HepG2 (cell line): Measurements from ENCODE around the gene CDIP1. TPM values are rescaled to one million over a fixed set of nuclear protein-coding genes. Genes with fewer than 3 reads are reported as not detected.

ENCODE experiments used
- ATAC-seq: fragments of 200-7000 bp; cut with Tn5 transposase; 3 replicates; pipeline ENCODE4 v1.9.1; 2020; ENCODE audit warnings: mild to moderate bottlenecking, moderate library complexity
- BruUV-seq: library from RNA; stranded (reverse); fragments of 400-500 nt; replicated peaks from 2 replicates; lab custom pipeline; 2021; lab: Mats Ljungman, UMichigan
- CTCF ChIA-PET: fragments of 300-600 bp; formaldehyde crosslinking; extraction: SDS; loops from one replicate; lab custom pipeline; 2021; ENCODE audit warnings: low total read pairs, inconsistent platforms, low intra/inter-chr PET ratio; lab: Yijun Ruan, JAX
- POLR2A ChIA-PET: fragments of 350-600 bp; sonication (Branson Sonifier 250); formaldehyde crosslinking; loops from one replicate; lab custom pipeline; 2020; ENCODE audit warnings: antibody characterized with exemption, inconsistent platforms; lab: Yijun Ruan, JAX
- DNase-seq: peaks from one replicate; pipeline ENCODE4 v3.0.0-alpha.2; 2015; ENCODE audit warnings: low spot score
- FAIRE-seq: peaks from 3 replicates; lab custom pipeline; 2011; peaks lifted over from hg19 to GRCh38; lab: Jason Lieb, UNC
- H2AFZ ChIP-seq: one replicate; pipeline ENCODE4 v1.6.1; 2011; ENCODE audit warnings: low read length, inconsistent platforms
- H3K27ac ChIP-seq: fragments of 300-600 bp; 3 replicates; pipeline ENCODE4 v1.8.0; 2011; ENCODE audit warnings: mixed run types, mild to moderate bottlenecking, mixed read lengths, low read length, inconsistent platforms; ENCODE audit not compliant: insufficient read depth; ENCODE audit errors: extremely low read length
- H3K27me3 ChIP-seq, 2 experiments: fragments of 200-600 bp in 1 of 2; 2 replicates in 1 of 2; 3 replicates in 1 of 2; pipeline versions ENCODE4 v1.6.0 to v1.8.0; 2011; ENCODE audit warnings: low read length in 2 of 2, mild to moderate bottlenecking in 2 of 2, moderate library complexity in 2 of 2, inconsistent platforms in 1 of 2; ENCODE audit not compliant: insufficient read depth in 2 of 2, control insufficient read depth in 1 of 2
- H3K36me3 ChIP-seq, 2 experiments: fragments of 200-600 bp in 1 of 2; replicated peaks in 1 of 2; 2 replicates in 1 of 2; 3 replicates in 1 of 2; pipeline versions ENCODE4 v1.5.1 to v1.8.0; 2011; ENCODE audit warnings: low read length in 2 of 2, inconsistent platforms in 1 of 2; ENCODE audit not compliant: insufficient read depth in 2 of 2, control insufficient read depth in 1 of 2
- H3K4me1 ChIP-seq: 2 replicates; pipeline ENCODE4 v1.5.1; 2012; ENCODE audit warnings: low read length, inconsistent platforms; ENCODE audit not compliant: insufficient read depth
- H3K4me2 ChIP-seq: 2 replicates; pipeline ENCODE4 v1.6.0; 2011; ENCODE audit warnings: low read depth, low read length, inconsistent platforms
- H3K4me3 ChIP-seq, 3 experiments: fragments of 200-600 bp in 1 of 3; sonication (generic), shearing (Covaris generic) in 1 of 3; replicated peaks in 1 of 3; 2 replicates each; pipeline ENCODE4 v1.5.1; 2011 to 2016; ENCODE audit warnings: low read length in 3 of 3, inconsistent platforms in 2 of 3, low read depth in 2 of 3, mild to moderate bottlenecking in 2 of 3, control low read depth in 1 of 3, mixed read lengths in 1 of 3; ENCODE audit not compliant: insufficient read depth in 1 of 3
- H3K79me2 ChIP-seq: one replicate; pipeline ENCODE4 v1.6.1; 2011; ENCODE audit warnings: low read length, inconsistent platforms; ENCODE audit not compliant: insufficient read depth
- H3K9ac ChIP-seq: 2 replicates; pipeline ENCODE4 v1.6.0; 2011; ENCODE audit warnings: mild to moderate bottlenecking, low read depth, low read length, inconsistent platforms; ENCODE audit not compliant: insufficient read depth
- H3K9me3 ChIP-seq: 2 replicates; pipeline ENCODE4 v1.5.1; 2012; ENCODE audit warnings: mild to moderate bottlenecking, low read length
- H4K20me1 ChIP-seq: 2 replicates; pipeline ENCODE4 v1.6.0; 2011; ENCODE audit warnings: inconsistent platforms, mild to moderate bottlenecking, low read length, moderate library complexity; ENCODE audit not compliant: insufficient read depth
- AKAP8 ChIP-seq: sonication (generic); formaldehyde crosslinking; IDR thresholded peaks from 2 replicates; pipeline ENCODE4 v1.5.1; 2020; ENCODE audit warnings: mild to moderate bottlenecking, missing genetic modification reagents
- CREBL2 ChIP-seq: sonication (generic); formaldehyde crosslinking; IDR thresholded peaks from 2 replicates; pipeline ENCODE4 v1.8.1; 2023; ENCODE audit warnings: missing genetic modification reagents, mild to moderate bottlenecking, borderline replicate concordance
- HOXA7 ChIP-seq: sonication (generic); formaldehyde crosslinking; IDR thresholded peaks from 2 replicates; pipeline ENCODE4 v1.8.1; 2022; ENCODE audit warnings: mild to moderate bottlenecking, missing genetic modification reagents, moderate library complexity
- LCORL ChIP-seq, 2 experiments: fragments of 450-650 bp in 1 of 2; sonication (generic) in 1 of 2; formaldehyde crosslinking in 1 of 2; IDR thresholded peaks; 2 replicates each; pipeline versions ENCODE4 v1.5.0 to v1.6.1; 2017 to 2020; ENCODE audit warnings: antibody characterized with exemption in 1 of 2, missing genetic modification reagents in 1 of 2
- NFAT5 ChIP-seq: sonication (generic); formaldehyde crosslinking; IDR thresholded peaks from 2 replicates; pipeline ENCODE4 v1.4.0; 2020; ENCODE audit warnings: missing genetic modification reagents
- XRCC5 ChIP-seq: fragments of 200-400 bp; formaldehyde crosslinking; optimal IDR thresholded peaks from 2 replicates; pipeline ENCODE3; 2017; ENCODE audit warnings: mild to moderate bottlenecking, low read length
- ZFP36L1 ChIP-seq: sonication (generic); formaldehyde crosslinking; IDR thresholded peaks from 2 replicates; pipeline ENCODE4 v1.8.0; 2022; ENCODE audit warnings: mild to moderate bottlenecking, missing genetic modification reagents, moderate library complexity
- ZKSCAN8 ChIP-seq: IDR thresholded peaks from 2 replicates; pipeline ENCODE4 v1.6.1; 2016; ENCODE audit warnings: borderline replicate concordance, missing genetic modification reagents, missing compliant biosample characterization
- ZNF496 ChIP-seq: sonication (generic); formaldehyde crosslinking; IDR thresholded peaks from 2 replicates; pipeline ENCODE4 v1.8.1; 2023; ENCODE audit warnings: mild to moderate bottlenecking, moderate library complexity, missing genetic modification reagents; ENCODE audit not compliant: insufficient replicate concordance
- ZNF503 ChIP-seq: sonication (generic); formaldehyde crosslinking; IDR thresholded peaks from 2 replicates; pipeline ENCODE4 v1.4.0; 2020; ENCODE audit warnings: missing genetic modification reagents
- WGBS: methylation state at CpG from one replicate; pipeline ENCODE4 v1.1.6; 2017; ENCODE audit warnings: low lambda C conversion rate; 5-methylcytosine and 5-hydroxymethylcytosine counted together
- in situ Hi-C: cut with HindIII; loops from 2 replicates; pipeline ENCODE4 v1.10.0; 2017; ENCODE audit warnings: low pct_unique_long_range_greater_than_20kb; ENCODE audit not compliant: extremely low pct_ligation_motif_present
- intact Hi-C: fragments of 100-400 bp; cut with micrococcal nuclease; formaldehyde crosslinking; loops from one replicate; pipeline ENCODE4 v1.10.0; 2022; ENCODE audit not compliant: unreplicated experiment
- polyA plus RNA-seq, 8 experiments: library from polyadenylated mRNA; depleted of rRNA in 3 of 8; stranded (reverse) in 7 of 8; unstranded in 1 of 8; fragments of >200 nt; fragmentation: Illumina TruSeq in 4 of 8; extraction: Trizol in 4 of 8; gene quantifications; 2 replicates each; pipeline versions ENCODE4 v1.2.1 to v1.2.3, GENCODE V29; 2011 to 2016; ENCODE audit warnings: low read depth in 4 of 8, missing spikeins in 1 of 8, mixed read lengths in 1 of 8; ENCODE audit not compliant: insufficient read depth in 1 of 8
- total RNA-seq, 5 experiments: library from RNA; depleted of rRNA; stranded (reverse); fragments of >200 nt; fragmentation: Illumina TruSeq; extraction: Trizol; gene quantifications; 2 replicates each; pipeline ENCODE4 v1.2.3, GENCODE V29; 2016; ENCODE audit warnings: low read depth in 1 of 5

Gene CDIP1
- total and polyA plus RNA-seq, 2 of the 13 experiments (the other 11 are each of a cell fraction or from before 2014, with no cell fraction given), result 31.2 to 56.7 TPM

DNA sequence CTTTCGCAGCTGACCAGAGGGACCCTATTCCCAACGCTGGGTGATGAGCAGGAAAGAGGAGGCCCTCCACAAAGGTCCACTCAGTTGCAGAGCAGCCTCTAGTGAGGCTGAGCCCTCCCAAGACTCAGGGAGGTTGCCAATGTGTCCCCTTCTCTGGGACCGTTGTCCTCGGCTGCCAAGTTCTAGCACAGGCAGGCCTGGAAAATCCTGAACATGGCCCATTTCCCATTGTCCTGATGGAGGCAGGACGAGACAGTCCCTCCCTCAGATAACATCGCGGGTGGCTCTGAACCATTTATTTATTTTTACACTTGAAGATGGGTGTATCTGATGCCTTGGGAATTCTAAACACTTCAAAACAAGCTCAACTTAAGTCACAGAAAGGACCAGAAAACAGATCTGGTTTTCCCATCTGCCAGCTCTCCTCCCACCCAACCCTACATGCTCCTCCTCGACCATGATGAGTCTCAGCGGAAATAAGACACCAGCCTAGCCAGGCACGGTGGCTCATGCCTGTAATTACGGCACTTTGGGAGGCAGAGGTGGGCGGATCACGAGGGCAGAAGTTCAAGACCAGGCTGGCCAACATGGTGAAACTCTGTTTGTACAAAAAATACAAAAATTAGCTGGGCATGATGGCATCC lies 12.8 kb downstream of the CDIP1 start:
- FAIRE-seq, result no peak
- Histone ChIP-seq H3K79me2 (peaks cover 75% of the 10 kb centered on the region), H4K20me1 (peaks cover 21% of the 10 kb centered on the region), H3K4me1 (no peaks in the 10 kb centered on the region), H3K4me3 (no peak overlapping the region), H2AFZ (no peak overlapping the region), H3K9ac (no peak overlapping the region), H3K9me3 (no peaks in the 10 kb centered on the region), H3K36me3 (peaks cover 18 to 32% of the 10 kb centered on the region in 2 experiments), H3K27me3 (no peaks in the 10 kb centered on the region), H3K27ac (no peak overlapping the region), H3K4me2 (no peak overlapping the region)
- ChIA-PET CTCF (no interaction called here), POLR2A (no interaction called here)
- no peak for TF ChIP-seq ZFP36L1 (CRISPR knock-in tag)
- no peak for TF ChIP-seq HOXA7
- TF ChIP-seq AKAP8, result 0 out of 2 replicates have a peak, but pooled peaks have one; percentile 17
- ATAC-seq, result no peak
- no peak for DNase-seq
- in situ Hi-C loops (no loop called here), intact Hi-C loops (no loop called here)
- no TSS peak for BruUV-seq
- WGBS, result 93% methylated on average over 11 of the region's 13 CpGs

GRCh38 chr16:4525069-4525468 lies 13.5 kb downstream of the CDIP1 start:
- FAIRE-seq (no peak), DNase-seq (no peak), ATAC-seq (no peak)
- ChIA-PET CTCF (no interaction called here), POLR2A (no interaction called here)
- no TSS peak for BruUV-seq
- no peaks in the 10 kb centered on the region for H3K27me3 ChIP-seq
- H3K9ac ChIP-seq, result no peak overlapping the region
- peaks cover 21% of the 10 kb centered on the region for H4K20me1 ChIP-seq
- H3K27ac ChIP-seq, result no peak overlapping the region
- H3K9me3 ChIP-seq, result no peaks in the 10 kb centered on the region
- WGBS, result 97% methylated on average over 7 of the region's 7 CpGs
- H3K4me2 ChIP-seq, result no peak overlapping the region
- in situ Hi-C loops (no loop called here), intact Hi-C loops (no loop called here)
- no peaks in the 10 kb centered on the region for H3K4me1 ChIP-seq
- H3K36me3 ChIP-seq, result peaks cover 18 to 32% of the 10 kb centered on the region in 2 experiments
- H3K79me2 ChIP-seq, result peaks cover 77% of the 10 kb centered on the region
- no peak overlapping the region for H2AFZ ChIP-seq
- H3K4me3 ChIP-seq, result no peak overlapping the region
- TF ChIP-seq CREBL2 (CRISPR knock-in tag), result no peak
- TF ChIP-seq ZNF503, result no peak
- no peak for TF ChIP-seq LCORL (IDR thresholded peaks at IDR 0.05)
- no peak for TF ChIP-seq LCORL (CRISPR knock-in tag; IDR thresholded peaks at IDR 0.05)
- no peak for TF ChIP-seq ZKSCAN8 (CRISPR knock-in tag)
- TF ChIP-seq NFAT5 (CRISPR knock-in tag), result no peak
- no peak for TF ChIP-seq ZNF496
- no peak for TF ChIP-seq XRCC5
